ENCODE data around the gene CIB1.

DNA sequence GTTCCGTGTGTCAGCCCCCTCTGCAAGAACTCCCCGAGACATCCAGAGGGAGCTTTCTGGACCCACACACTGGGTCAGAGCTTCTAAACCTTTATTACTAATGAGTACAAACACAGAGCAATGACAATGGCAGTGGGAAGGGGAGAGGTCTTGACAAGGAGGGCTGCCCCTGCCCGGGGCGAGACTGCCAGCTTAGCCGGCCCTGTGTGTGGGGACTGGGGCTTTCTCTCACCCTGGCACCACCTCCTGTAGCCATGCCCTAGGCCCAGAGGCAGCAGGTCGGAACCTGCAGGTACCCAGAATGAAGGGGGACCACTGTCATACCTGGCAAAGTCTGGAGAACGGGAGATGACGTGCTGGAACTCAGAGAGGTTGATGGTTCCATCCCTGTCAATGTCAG lies 3.1 kb downstream of the CIB1 start:
- no peak for TF ChIP-seq EZH2 (IDR thresholded peaks at IDR 0.05; ENCODE audit: borderline replicate concordance, low read depth, low read length, poor library complexity, severe bottlenecking)
- TF ChIP-seq, protein P1, sequence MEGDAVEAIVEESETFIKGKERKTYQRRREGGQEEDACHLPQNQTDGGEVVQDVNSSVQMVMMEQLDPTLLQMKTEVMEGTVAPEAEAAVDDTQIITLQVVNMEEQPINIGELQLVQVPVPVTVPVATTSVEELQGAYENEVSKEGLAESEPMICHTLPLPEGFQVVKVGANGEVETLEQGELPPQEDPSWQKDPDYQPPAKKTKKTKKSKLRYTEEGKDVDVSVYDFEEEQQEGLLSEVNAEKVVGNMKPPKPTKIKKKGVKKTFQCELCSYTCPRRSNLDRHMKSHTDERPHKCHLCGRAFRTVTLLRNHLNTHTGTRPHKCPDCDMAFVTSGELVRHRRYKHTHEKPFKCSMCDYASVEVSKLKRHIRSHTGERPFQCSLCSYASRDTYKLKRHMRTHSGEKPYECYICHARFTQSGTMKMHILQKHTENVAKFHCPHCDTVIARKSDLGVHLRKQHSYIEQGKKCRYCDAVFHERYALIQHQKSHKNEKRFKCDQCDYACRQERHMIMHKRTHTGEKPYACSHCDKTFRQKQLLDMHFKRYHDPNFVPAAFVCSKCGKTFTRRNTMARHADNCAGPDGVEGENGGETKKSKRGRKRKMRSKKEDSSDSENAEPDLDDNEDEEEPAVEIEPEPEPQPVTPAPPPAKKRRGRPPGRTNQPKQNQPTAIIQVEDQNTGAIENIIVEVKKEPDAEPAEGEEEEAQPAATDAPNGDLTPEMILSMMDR (conservative IDR thresholded peaks at IDR 0.05; ENCODE audit: low read depth, low read length) = no peak

All from A673 (cell line).